22Rv1 (cell line): ENCODE data around the gene ZNF319.

Experiments
- CTCF ChIP-seq: fragments of 450-650 bp; IDR thresholded peaks from 2 replicates; pipeline ENCODE4 v1.5.1; 2017; ENCODE audit warnings: mild to moderate bottlenecking
- ZFX ChIP-seq: fragments of 450-650 bp; IDR thresholded peaks from 2 replicates; pipeline ENCODE4 v1.6.1; 2017; ENCODE audit warnings: antibody characterized with exemption, borderline replicate concordance

GRCh38 chr16:57946181-57946801 is 54.2 kb downstream of the ZNF319 start:
- TF ChIP-seq CTCF (no peak), ZFX (no peak)
